Right lobe of liver (tissue), 6 donors: ENCODE results near the gene SCRT2. TPM values are rescaled to one million over a fixed set of nuclear protein-coding genes. Genes with fewer than 3 reads are reported as not detected.

Source experiments
- ATAC-seq, 4 donors: fragments of 200-7000 bp; cut with Tn5 transposase; one replicate each; pipeline ENCODE4 v1.9.1; 2020; ENCODE audit warnings: mild to moderate bottlenecking in 4 of 4, moderate library complexity in 4 of 4
- DNase-seq, 3 donors: peaks; one replicate each; pipeline ENCODE4 v3.0.0-alpha.2; 2020
- H3K27ac ChIP-seq, 3 donors: fragments of 200-600 bp; one replicate each; pipeline ENCODE4 v1.8.0; 2022
- H3K27me3 ChIP-seq, 2 donors: fragments of 200-600 bp; one replicate each; pipeline ENCODE4 v1.8.0; 2022
- H3K36me3 ChIP-seq, 4 donors: fragments of 200-600 bp; sonication (generic) in 1 of 4; one replicate each; pipeline versions ENCODE4 v1.5.1 to v1.8.0; 2017 to 2022; ENCODE audit warnings: control low read depth in 1 of 4
- H3K4me1 ChIP-seq, 4 donors: fragments of 200-600 bp; sonication (generic) in 1 of 4; one replicate each; pipeline versions ENCODE4 v1.5.1 to v1.8.0; 2017 to 2022; ENCODE audit warnings: control low read depth in 1 of 4
- H3K4me3 ChIP-seq, 3 donors: fragments of 200-600 bp; one replicate each; pipeline ENCODE4 v1.8.0; 2022
- H3K9me3 ChIP-seq, 4 donors: fragments of 200-600 bp; sonication (generic) in 1 of 4; one replicate each; pipeline versions ENCODE4 v1.5.1 to v1.8.0; 2017 to 2022; ENCODE audit warnings: control low read depth in 1 of 4
- POLR2A ChIP-seq: fragments of 450-650 bp; IDR thresholded peaks from one replicate; pipeline ENCODE4 v1.6.1; 2017; ENCODE audit warnings: antibody characterized with exemption, mild to moderate bottlenecking
- WGBS: methylation state at CpG from one replicate; pipeline ENCODE4 v1.1.6; 2018; ENCODE audit warnings: low coverage, low lambda C conversion rate; ENCODE audit not compliant: insufficient coverage; ENCODE audit errors: missing lambda C conversion rate; 5-methylcytosine and 5-hydroxymethylcytosine counted together
- intact Hi-C, 2 donors: fragments of 100-400 bp; cut with DNase I; formaldehyde crosslinking; loops; one replicate each; pipeline versions ENCODE4 v1.11.2 to v1.14.1; 2022
- total RNA-seq, 6 experiments: library from RNA; depleted of rRNA in 2 of 6; stranded (reverse); fragments of >200 nt in 2 of 6; fragmentation: NEBNext Ultra II Directional in 3 of 6; extraction: Animal tissue kit (Norgen Biotek cat#: 25700) in 3 of 6; gene quantifications; one replicate each; pipeline versions ENCODE4 v1.1.0 to v1.2.4, GENCODE V29; 2016 to 2023
- TF ChIP-seq, protein P1 (sequence below), 4 donors: fragments of 200-600 bp in 3 of 4; fragments of 450-650 bp in 1 of 4; IDR thresholded peaks; one replicate each; pipeline versions ENCODE4 v1.5.1 to v1.8.0; 2016 to 2022; ENCODE audit warnings: antibody characterized with exemption in 4 of 4, mild to moderate bottlenecking in 2 of 4
- donor health status: DM: no; HTN: yes; CAD: no.
- donor health status: DM: no; HTN: no; CAD: no.
- donor health status: DM: no; HTN: no; CAD: no.
- donor health status: DM: no; HTN: yes; CAD: no.
- donor health status: DM: no; HTN: yes; CAD: no.

The SCRT2 gene
- total RNA-seq, 6 experiments from 2014 or later, result not detected

- Histone ChIP-seq H3K9me3 (no peaks in the 10 kb centered on the region), H3K4me1 (no peaks in the 10 kb centered on the region), H3K27me3 (peaks cover 0 to 5% of the 10 kb centered on the region in 2 donors), H3K27ac (no peak overlapping the region), H3K4me3 (no peak overlapping the region), H3K36me3 (no peaks in the 10 kb centered on the region)
- no peak for TF ChIP-seq POLR2A
- TF ChIP-seq, protein P1, sequence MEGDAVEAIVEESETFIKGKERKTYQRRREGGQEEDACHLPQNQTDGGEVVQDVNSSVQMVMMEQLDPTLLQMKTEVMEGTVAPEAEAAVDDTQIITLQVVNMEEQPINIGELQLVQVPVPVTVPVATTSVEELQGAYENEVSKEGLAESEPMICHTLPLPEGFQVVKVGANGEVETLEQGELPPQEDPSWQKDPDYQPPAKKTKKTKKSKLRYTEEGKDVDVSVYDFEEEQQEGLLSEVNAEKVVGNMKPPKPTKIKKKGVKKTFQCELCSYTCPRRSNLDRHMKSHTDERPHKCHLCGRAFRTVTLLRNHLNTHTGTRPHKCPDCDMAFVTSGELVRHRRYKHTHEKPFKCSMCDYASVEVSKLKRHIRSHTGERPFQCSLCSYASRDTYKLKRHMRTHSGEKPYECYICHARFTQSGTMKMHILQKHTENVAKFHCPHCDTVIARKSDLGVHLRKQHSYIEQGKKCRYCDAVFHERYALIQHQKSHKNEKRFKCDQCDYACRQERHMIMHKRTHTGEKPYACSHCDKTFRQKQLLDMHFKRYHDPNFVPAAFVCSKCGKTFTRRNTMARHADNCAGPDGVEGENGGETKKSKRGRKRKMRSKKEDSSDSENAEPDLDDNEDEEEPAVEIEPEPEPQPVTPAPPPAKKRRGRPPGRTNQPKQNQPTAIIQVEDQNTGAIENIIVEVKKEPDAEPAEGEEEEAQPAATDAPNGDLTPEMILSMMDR (IDR thresholded peaks at IDR 0.05), result no peak
- intact Hi-C loops, result no loop called here
- 48% methylated on average over 2 of the region's 2 CpGs for WGBS
- DNase-seq (no peak), ATAC-seq (no peak)
These were observed 33.4 kb upstream of the SCRT2 start for GRCh38 chr20:708956-709355.

DNA sequence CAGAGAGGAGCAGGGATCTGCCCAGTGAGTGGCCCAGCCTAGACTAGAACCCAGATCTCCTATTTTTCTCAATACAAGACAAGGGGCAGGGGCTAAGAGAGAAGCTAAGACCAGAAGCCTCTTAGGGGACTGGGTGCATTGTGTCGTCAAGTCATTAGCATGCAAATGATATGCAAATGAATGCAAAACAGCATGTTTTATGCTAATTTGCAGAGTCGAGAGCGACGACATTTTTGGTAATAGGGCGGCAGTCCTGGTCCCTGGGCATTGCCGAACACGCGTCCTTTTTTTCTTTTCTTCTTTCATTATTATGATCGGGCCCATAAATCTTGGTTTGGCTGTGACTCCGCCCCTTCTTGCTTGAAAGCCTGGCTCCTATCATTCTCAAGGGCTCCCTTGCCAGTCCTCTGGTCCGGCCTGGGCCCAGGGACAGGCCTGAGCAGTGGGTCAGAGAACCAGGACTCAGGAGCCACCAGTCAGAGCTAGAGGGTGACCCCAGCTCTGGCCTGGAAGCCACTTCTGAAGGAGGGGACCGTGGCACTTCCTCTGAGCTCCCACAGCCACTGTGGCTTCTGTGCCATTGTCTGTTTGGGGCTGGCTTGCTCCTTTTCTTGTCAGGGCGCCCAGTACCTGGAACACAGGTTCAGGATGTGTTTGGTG, 32.0 kb upstream of the SCRT2 start:
- Histone ChIP-seq H3K36me3 (no peaks in the 10 kb centered on the region), H3K9me3 (no peaks in the 10 kb centered on the region), H3K27me3 (peaks cover 0 to 5% of the 10 kb centered on the region in 2 donors), H3K4me3 (no peak overlapping the region), H3K4me1 (no peaks in the 10 kb centered on the region), H3K27ac (no peak overlapping the region)
- intact Hi-C loops, result no loop called here
- WGBS, result 69% methylated on average over 9 of the region's 13 CpGs
- ATAC-seq (no peak), DNase-seq (no peak)
- TF ChIP-seq POLR2A, result no peak
- TF ChIP-seq, protein P1 (IDR thresholded peaks at IDR 0.05), result no peak

DNA sequence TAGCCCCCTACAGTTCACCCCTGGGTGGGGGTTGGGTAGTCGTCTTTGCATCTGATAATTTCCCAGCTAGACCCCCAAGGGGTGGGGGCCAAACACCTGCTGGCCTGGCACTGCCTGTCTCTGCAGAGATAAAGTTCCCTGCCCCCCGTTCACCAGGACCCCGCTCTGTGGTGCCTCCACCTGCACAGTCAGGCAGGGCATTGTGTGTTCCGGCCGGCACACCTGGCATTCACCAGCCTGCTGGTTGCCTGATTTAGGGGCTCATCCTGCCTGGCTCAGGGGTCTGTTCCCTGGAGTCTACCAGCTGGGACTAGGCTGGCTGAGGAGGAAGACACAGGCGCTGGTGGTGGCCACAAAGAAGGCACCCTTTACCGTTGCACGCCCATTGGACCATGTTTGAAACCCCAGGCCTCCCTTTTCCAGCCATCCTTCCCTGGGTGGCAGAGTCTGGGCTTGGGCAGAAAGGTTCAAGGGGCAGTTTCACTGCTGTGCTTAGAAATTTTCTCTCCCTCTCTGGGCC, 30.8 kb upstream of the SCRT2 start:
- TF ChIP-seq, protein P1 (IDR thresholded peaks at IDR 0.05), result no peak
- TF ChIP-seq POLR2A, result no peak
- peaks cover 0 to 5% of the 10 kb centered on the region in 2 donors for H3K27me3 ChIP-seq
- H3K36me3 ChIP-seq, result no peaks in the 10 kb centered on the region
- intact Hi-C loops, result no loop called here
- DNase-seq, result no peak
- H3K4me1 ChIP-seq, result no peaks in the 10 kb centered on the region
- no CpG with 5 or more reads among the region's 8 CpGs for WGBS
- no peak overlapping the region for H3K27ac ChIP-seq
- no peaks in the 10 kb centered on the region for H3K9me3 ChIP-seq
- ATAC-seq, result no peak
- H3K4me3 ChIP-seq, result no peak overlapping the region

DNA sequence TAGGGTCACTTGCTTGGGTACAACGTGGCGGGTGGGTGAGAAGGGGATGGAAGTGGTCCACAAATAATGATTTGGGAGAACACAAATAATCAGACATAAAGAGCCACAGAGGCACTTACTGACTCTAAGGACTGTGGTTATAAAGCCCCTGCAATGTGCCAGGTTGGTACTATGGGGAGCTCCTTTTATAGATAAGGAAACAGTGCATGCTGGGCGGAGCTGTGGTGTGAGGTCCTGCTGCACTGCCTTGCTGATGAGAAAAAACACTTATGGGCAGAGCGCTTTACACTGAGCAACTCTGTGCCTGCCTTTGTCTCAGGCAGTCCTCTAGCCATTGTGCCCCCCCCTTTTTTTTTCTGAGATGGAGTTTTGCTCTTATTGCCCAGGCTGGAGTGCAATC, 29.1 kb upstream of the SCRT2 start:
- TF ChIP-seq, protein P1 (IDR thresholded peaks at IDR 0.05), result no peak
- TF ChIP-seq POLR2A, result no peak
- Histone ChIP-seq H3K36me3 (no peaks in the 10 kb centered on the region), H3K27me3 (peaks cover 0 to 4% of the 10 kb centered on the region in 2 donors), H3K27ac (no peak overlapping the region), H3K4me1 (peaks cover 0 to 7% (median 1%) of the 10 kb centered on the region in 4 donors), H3K9me3 (no peaks in the 10 kb centered on the region), H3K4me3 (no peak overlapping the region)
- WGBS, result 74% methylated on average over 4 of the region's 4 CpGs
- intact Hi-C loops, result no loop called here
- DNase-seq (no peak), ATAC-seq (no peak)
